Transverse colon (tissue), 3 donors: ENCODE data around the gene HBS1L.

ENCODE experiments used
- EP300 ChIP-seq: sonication (generic); formaldehyde crosslinking; IDR thresholded peaks from one replicate; pipeline ENCODE4 v1.6.1; 2017; ENCODE audit warnings: antibody characterized with exemption, low read depth
- TF ChIP-seq, protein P1 (sequence below), 5 experiments: fragments of 200-600 bp in 3 of 5; fragments of 450-650 bp in 2 of 5; sonication (generic) in 3 of 5; IDR thresholded peaks; 1 replicate in 2 of 5; 2 replicates in 3 of 5; pipeline ENCODE4 v1.5.1; 2016 to 2017; ENCODE audit warnings: antibody characterized with exemption in 5 of 5, inconsistent platforms in 3 of 5, mild to moderate bottlenecking in 2 of 5, moderate library complexity in 1 of 5

DNA sequence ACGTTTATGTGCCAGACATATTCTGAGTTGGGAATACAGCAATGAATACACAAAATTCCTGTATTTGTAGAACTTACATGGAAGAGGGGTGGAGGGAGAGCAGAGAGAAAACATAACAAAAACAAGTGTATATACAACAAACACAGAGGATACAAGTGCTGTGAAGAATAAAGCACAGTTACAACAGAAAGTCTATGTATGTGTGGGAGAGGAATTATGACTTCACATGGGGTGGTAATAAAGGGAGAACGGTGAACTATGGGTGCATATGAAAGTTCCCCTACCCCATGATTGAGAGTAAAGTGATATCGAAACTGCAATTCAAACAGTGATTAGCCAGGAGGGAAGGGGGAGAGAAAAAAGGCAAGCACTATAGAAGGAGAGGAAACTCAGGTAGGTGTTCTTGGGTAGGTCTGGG lies 24.6 kb downstream of the HBS1L start:
- TF ChIP-seq, protein P1, sequence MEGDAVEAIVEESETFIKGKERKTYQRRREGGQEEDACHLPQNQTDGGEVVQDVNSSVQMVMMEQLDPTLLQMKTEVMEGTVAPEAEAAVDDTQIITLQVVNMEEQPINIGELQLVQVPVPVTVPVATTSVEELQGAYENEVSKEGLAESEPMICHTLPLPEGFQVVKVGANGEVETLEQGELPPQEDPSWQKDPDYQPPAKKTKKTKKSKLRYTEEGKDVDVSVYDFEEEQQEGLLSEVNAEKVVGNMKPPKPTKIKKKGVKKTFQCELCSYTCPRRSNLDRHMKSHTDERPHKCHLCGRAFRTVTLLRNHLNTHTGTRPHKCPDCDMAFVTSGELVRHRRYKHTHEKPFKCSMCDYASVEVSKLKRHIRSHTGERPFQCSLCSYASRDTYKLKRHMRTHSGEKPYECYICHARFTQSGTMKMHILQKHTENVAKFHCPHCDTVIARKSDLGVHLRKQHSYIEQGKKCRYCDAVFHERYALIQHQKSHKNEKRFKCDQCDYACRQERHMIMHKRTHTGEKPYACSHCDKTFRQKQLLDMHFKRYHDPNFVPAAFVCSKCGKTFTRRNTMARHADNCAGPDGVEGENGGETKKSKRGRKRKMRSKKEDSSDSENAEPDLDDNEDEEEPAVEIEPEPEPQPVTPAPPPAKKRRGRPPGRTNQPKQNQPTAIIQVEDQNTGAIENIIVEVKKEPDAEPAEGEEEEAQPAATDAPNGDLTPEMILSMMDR (IDR thresholded peaks at IDR 0.05): no peak
- TF ChIP-seq EP300: no peak
